Umbilical cord (tissue), 2 donors: ENCODE results near the gene RAPGEF5. TPM values are rescaled to one million over a fixed set of nuclear protein-coding genes. Genes with fewer than 3 reads are reported as not detected.

ENCODE experiments used
- DNase-seq: peaks from one replicate; pipeline ENCODE4 v3.0.0-alpha.2; 2015; ENCODE audit warnings: low spot score
- total RNA-seq: library from RNA; depleted of rRNA; stranded (reverse); fragments of >200 nt; gene quantifications from one replicate; pipeline ENCODE4 v1.2.3, GENCODE V29; 2014; ENCODE audit warnings: low replicate concordance; ENCODE audit not compliant: insufficient read depth

RAPGEF5 gene
- total RNA-seq, 1 donor from 2014 or later, result 131 TPM

GRCh38 chr7:22267930-22268615 is 88.9 kb downstream of the RAPGEF5 start:
- no peak for DNase-seq

DNA sequence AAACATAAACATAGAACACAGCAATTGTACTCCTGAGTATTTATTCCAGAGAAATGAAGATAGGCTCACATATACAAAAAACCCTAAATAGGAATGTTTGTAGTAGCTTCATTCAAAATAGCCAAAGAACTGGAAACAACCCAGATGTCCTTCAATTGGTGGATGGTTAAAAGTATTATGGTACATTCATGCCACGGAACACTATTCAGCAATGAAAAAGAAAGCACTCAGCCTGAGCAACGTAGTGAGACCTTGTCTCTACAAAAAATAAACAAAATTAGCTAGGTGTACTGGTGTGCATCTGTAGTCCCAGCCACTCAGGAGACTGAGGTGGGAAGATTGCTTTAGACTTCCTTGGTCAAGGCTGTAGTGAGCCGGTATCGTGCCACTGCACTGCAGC is 94.4 kb downstream of the RAPGEF5 start:
- no peak for DNase-seq

DNA sequence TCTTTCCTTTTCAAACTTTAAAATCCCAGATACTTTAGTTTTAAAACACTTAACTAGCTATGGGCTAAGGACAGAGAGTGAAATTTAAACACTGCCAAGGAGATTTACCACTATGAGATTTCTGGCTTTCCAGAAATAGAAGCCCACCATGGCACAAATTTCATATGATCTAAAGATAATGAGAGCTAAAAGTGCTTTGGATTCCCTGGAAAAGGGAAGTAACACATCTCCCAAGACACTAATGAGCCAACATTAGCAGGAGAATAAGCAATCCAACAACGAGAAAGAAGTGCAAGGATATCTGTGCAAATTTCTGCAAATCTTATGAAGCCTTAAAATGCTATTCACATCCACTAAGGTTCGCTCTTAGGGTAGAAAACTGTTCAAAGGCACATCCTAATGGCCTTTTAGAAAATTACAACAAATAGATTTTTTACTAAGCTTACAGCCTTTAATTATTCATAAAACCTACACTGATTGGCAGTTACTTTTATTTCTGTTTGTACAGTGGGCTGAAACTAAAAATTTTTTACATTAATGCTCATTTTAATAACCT is 100.3 kb downstream of the RAPGEF5 start:
- DNase-seq, result peak; percentile 10

GRCh38 chr7:22255834-22256233 is 101.1 kb downstream of the RAPGEF5 start:
- DNase-seq, result no peak

GRCh38 chr7:22255342-22255741 is 101.6 kb downstream of the RAPGEF5 start:
- DNase-seq, result no peak

DNA sequence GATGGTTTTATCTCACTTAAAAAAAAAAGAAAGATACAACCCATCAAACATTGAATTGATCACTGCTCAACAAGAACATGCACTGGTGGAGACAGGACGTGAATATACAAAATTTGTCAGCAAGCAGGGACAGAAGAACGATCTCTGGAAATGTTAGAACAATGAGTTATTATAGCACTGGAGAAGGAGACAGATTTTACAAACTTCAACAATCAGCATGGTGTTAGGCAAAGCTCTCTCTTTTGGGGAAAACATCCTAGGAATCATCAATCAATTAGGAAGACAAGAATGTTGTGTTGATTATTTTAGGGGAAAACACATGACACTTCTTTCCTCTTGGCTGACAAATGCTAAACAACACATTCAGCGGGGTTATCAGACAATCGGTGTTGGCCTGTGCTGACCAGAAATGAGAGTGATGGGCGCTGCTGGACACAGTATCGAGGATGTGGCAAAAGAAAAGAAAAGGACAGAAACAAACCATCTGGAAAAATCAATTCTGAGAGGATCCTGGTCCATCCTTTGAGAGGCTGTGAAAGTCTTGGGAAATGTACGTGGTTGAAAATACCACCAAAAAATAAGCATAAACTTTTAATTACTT is 103.9 kb downstream of the RAPGEF5 start:
- DNase-seq, result no peak

GRCh38 chr7:22252016-22252415 is 104.9 kb downstream of the RAPGEF5 start:
- DNase-seq, result no peak

DNA sequence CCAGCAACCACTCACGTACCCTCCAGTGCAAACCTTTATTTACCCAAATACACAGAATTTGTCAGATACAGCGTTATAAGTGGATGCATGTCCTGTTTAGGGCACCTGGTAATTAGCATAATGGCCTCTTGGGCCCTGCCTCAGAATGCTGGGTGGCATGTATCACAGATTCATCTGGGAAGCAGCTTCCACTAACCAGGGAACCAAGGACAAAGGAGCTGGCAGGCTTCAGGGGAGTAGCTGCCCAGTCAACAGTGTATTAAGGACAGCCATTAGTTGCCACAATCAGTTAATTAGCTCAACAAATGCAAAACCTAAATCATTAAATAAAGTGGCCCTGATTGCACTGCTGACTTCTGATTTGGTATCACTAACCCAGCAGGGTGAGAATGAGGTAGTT is 105.7 kb downstream of the RAPGEF5 start:
- DNase-seq, result no peak

DNA sequence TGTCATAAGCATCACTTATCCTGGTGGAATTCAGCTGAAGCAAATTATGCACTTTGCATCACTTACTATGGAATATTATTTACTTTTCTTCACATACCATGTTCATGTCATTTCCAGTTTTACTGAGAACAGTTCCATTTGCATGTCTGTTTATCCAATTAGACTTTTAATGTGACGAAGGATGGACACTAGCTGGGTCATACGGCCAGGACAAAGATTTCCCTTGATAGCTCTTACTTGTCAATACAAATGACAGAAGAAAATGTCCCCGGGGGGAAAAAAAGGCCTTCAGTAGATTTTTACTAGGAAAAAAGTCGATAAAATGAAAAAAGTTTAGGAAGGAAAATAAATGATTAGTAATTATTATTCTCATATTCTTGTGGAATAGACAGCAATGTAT is 106.6 kb downstream of the RAPGEF5 start:
- DNase-seq, result no peak

DNA sequence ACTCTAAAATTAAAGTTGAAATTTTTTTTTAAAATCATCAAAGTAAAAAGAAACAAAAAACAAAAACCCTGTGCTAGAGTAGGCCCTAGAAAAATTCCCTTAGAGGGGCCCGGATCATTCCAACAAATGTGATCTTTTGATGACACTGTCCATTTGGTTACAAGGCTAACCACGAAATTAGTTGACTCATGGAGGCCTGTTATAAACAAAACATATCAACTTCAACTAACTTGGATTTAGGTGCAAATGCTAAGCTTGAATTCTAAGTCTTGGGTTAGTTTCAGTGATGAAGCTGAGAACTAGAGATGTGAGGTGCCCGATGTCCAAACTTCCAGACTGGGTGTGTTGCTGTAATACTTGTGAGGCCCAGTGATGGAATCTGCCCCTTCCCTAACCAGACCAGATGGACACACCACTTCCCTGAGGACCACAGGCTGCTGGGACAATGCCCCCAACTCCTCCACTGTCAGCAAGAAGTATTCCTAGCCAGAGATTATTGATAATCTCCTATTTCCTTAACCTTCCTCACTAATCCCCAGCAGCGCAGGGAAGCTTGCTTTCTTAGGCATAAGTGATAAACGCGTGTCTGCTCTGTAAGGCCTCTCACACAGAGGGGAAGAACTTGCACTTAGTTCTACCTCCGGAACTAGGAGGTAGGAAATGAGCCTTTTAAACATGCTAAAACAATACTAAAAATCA is 108.7 kb downstream of the RAPGEF5 start:
- DNase-seq, result no peak

GRCh38 chr7:22241805-22242390 is 115.1 kb downstream of the RAPGEF5 start:
- DNase-seq, result no peak

GRCh38 chr7:22240904-22241571 is 115.9 kb downstream of the RAPGEF5 start:
- no peak for DNase-seq

DNA sequence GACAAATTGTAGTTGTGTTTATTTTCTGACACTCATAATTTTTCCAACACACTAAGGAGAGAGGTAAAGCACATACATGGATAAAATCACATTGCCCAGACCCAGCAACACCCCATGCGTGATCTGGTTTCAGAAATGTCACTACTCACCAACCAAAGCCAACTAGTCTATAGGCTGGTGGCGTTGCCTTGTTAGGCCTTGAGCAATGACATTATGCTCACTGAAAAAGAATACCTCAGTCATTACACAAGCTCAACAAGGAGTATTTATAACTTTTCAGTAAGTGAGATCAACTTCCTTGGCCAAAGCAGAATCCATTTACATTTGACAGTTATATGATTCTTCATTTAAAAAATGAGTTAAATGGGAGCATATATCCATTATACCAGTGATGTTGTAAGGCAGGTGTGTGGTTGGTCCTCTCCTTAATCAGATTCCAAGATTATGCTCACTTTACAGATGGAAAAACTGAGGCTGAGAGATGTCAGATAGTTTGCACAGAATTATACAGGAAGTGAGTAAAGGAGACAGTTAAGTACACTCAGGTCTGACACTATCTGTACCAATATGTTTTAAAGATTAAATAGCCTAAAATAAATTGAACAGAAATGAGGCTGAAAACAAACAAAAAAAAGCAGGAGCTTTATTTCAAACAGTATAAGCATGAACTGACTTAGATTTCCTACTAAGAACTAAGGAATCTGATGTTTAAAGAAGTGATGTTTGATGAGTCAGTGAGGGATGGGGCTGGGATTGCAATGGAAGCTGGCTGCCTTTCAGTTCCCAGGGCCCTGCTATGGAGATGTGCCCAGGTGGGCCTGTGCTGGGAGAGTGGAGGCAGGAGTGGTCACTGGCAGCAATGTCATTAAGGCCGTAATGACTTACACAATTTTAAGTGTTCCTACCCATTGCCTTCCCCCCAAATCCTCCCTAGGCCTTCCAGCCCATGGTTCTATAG is 118.3 kb downstream of the RAPGEF5 start:
- DNase-seq, result no peak

DNA sequence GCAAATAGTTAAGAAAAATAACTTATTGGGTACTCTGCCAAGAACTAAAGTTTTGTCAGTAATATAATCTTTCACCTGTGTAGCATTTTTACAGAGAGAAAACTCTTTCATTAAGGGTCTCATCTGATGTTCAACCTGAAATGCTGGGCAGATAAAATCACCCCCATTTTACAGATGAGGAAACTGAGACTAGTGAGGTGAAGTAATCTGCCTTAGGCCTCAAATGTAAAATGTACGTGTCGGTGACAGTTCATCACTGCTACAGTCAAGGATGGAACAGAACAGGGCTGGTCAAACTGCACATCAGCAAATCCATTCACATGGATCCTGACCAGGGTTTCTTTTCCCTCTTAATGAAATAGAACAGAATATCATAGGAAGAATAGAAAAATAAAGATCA is 121.8 kb downstream of the RAPGEF5 start:
- no peak for DNase-seq

GRCh38 chr7:22234227-22234626 is 122.7 kb downstream of the RAPGEF5 start:
- peak; percentile 46 for DNase-seq

DNA sequence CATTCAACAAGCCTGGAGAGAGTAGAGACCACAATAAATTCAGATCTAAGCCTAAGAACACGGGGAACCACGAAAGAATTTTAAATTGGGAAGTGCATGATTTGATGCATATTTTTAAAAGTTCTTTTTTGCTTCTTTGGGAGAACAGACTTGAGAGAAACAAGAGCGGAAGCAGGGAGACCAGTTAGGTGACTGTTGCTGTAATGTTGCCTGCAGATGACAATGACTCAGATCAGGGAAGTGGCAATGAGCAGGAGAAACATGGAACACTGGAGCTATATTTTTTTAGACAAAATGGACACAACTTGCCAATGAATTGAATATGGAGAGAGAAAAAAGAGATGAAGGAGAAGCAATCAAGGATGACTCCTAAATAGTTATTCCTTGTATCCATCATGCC is 125.1 kb downstream of the RAPGEF5 start:
- no peak for DNase-seq

- no peak for DNase-seq
Measured at GRCh38 chr7:22231141-22231540, 125.8 kb downstream of the RAPGEF5 start.

DNA sequence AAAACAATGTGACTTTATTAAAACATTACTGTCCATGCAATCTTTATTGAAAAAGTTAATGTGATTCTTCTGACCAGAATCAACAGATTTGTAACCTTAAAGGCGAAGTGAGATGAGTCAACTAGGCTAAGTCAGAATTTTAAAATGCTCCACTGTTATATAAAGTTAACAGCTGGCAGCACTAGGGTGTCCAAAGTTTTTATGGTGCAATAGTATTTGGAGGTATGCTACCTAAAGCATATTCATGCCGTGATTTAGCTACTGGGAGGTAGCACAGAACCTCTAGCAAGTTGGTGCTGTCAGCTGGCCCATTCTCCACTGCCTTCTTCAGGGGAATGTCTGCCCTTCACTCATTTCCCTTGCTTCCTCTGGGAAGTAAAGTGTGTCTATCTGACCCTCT is 126.7 kb downstream of the RAPGEF5 start:
- DNase-seq, result no peak

DNA sequence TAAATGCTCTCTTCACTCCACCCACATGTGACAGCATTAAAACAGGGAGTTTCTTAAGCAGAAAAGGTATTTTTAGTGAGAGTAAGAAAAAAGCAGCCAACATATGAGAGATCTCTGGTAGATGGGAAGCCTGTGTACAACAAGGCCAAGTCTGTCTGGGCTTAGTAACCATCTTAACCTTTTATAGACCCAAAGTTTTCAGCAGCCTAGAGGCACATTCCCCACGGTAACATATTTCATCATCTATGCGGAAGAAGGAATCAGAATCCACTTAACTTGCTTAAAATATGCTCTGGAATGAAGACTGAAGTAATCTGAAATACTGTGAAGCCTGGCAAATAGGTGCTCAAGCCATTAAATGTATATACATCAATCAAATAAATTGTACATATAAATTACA is 127.8 kb downstream of the RAPGEF5 start:
- no peak for DNase-seq

- no peak for DNase-seq
Measured at GRCh38 chr7:22223807-22224206, 133.1 kb downstream of the RAPGEF5 start.

GRCh38 chr7:22220941-22221340 is 136.0 kb downstream of the RAPGEF5 start:
- DNase-seq, result peak; percentile 59
